Measurements from ENCODE around the gene MYH13.

DNA sequence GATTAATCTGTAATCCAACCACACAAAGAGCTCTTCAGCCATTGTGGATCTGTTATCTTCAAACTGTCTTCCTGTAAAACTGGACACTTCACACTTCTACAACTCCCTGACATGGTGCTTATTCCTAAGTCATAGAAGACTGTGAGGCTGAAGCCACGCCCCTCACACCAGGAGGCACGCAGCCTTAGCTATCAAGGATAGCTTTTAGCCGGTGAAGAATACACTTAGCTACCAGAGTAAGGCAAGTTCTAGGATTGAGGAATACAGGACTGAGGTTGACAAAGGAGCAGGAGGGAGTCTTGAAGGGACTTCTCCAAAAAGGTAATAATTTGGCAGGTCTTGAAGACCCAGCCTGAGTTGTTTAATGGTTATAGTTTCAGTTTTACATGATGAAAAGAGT lies 94.6 kb downstream of the MYH13 start:
- TF ChIP-seq, protein P1, sequence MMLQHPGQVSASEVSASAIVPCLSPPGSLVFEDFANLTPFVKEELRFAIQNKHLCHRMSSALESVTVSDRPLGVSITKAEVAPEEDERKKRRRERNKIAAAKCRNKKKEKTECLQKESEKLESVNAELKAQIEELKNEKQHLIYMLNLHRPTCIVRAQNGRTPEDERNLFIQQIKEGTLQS (CRISPR knock-in tag; conservative IDR thresholded peaks at IDR 0.05), result no peak
- TF ChIP-seq ZNF263 (CRISPR knock-in tag; IDR thresholded peaks at IDR 0.05; ENCODE audit: low read depth) (no peak), CREM (CRISPR knock-in tag; IDR thresholded peaks at IDR 0.05) (no peak), CBFB (CRISPR knock-in tag; IDR thresholded peaks at IDR 0.05; ENCODE audit: low read depth) (no peak), ETV6 (CRISPR knock-in tag; IDR thresholded peaks at IDR 0.05) (no peak), FOXP1 (CRISPR knock-in tag; IDR thresholded peaks at IDR 0.05; ENCODE audit: borderline replicate concordance) (no peak), ZBTB21 (CRISPR knock-in tag; IDR thresholded peaks at IDR 0.05; ENCODE audit: borderline replicate concordance) (no peak)
- TF ChIP-seq, protein P2, sequence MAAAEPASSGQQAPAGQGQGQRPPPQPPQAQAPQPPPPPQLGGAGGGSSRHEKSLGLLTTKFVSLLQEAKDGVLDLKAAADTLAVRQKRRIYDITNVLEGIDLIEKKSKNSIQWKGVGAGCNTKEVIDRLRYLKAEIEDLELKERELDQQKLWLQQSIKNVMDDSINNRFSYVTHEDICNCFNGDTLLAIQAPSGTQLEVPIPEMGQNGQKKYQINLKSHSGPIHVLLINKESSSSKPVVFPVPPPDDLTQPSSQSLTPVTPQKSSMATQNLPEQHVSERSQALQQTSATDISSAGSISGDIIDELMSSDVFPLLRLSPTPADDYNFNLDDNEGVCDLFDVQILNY (CRISPR knock-in tag; IDR thresholded peaks at IDR 0.05), result no peak
- TF ChIP-seq, protein P3, sequence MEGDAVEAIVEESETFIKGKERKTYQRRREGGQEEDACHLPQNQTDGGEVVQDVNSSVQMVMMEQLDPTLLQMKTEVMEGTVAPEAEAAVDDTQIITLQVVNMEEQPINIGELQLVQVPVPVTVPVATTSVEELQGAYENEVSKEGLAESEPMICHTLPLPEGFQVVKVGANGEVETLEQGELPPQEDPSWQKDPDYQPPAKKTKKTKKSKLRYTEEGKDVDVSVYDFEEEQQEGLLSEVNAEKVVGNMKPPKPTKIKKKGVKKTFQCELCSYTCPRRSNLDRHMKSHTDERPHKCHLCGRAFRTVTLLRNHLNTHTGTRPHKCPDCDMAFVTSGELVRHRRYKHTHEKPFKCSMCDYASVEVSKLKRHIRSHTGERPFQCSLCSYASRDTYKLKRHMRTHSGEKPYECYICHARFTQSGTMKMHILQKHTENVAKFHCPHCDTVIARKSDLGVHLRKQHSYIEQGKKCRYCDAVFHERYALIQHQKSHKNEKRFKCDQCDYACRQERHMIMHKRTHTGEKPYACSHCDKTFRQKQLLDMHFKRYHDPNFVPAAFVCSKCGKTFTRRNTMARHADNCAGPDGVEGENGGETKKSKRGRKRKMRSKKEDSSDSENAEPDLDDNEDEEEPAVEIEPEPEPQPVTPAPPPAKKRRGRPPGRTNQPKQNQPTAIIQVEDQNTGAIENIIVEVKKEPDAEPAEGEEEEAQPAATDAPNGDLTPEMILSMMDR (IDR thresholded peaks at IDR 0.05), result no peak
- TF ChIP-seq, protein P4, sequence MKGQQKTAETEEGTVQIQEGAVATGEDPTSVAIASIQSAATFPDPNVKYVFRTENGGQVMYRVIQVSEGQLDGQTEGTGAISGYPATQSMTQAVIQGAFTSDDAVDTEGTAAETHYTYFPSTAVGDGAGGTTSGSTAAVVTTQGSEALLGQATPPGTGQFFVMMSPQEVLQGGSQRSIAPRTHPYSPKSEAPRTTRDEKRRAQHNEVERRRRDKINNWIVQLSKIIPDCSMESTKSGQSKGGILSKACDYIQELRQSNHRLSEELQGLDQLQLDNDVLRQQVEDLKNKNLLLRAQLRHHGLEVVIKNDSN (CRISPR knock-in tag; IDR thresholded peaks at IDR 0.05), result no peak
- TF ChIP-seq, protein P5, sequence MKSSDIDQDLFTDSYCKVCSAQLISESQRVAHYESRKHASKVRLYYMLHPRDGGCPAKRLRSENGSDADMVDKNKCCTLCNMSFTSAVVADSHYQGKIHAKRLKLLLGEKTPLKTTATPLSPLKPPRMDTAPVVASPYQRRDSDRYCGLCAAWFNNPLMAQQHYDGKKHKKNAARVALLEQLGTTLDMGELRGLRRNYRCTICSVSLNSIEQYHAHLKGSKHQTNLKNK (CRISPR knock-in tag; IDR thresholded peaks at IDR 0.05), result no peak
- TF ChIP-seq, protein P6, sequence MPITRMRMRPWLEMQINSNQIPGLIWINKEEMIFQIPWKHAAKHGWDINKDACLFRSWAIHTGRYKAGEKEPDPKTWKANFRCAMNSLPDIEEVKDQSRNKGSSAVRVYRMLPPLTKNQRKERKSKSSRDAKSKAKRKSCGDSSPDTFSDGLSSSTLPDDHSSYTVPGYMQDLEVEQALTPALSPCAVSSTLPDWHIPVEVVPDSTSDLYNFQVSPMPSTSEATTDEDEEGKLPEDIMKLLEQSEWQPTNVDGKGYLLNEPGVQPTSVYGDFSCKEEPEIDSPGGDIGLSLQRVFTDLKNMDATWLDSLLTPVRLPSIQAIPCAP (CRISPR knock-in tag; IDR thresholded peaks at IDR 0.05), result no peak
- TF ChIP-seq, protein P7, sequence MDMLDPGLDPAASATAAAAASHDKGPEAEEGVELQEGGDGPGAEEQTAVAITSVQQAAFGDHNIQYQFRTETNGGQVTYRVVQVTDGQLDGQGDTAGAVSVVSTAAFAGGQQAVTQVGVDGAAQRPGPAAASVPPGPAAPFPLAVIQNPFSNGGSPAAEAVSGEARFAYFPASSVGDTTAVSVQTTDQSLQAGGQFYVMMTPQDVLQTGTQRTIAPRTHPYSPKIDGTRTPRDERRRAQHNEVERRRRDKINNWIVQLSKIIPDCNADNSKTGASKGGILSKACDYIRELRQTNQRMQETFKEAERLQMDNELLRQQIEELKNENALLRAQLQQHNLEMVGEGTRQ (CRISPR knock-in tag; IDR thresholded peaks at IDR 0.05), result no peak
